CD4-positive, alpha-beta T cell treated with Interferon alpha-2 for 1 hour (primary cell): ENCODE results near the gene LBHD1.
"Not testable (repeated sequence)": the region's sequence is repeated elsewhere in the genome, so short reads cannot be mapped to it uniquely, and the experiment has no call there.

Experiments
- DNase-seq, 2 donors: peaks; one replicate each; pipeline ENCODE4 v3.0.0-alpha.2; 2020 to 2022

LBHD1 gene

DNA sequence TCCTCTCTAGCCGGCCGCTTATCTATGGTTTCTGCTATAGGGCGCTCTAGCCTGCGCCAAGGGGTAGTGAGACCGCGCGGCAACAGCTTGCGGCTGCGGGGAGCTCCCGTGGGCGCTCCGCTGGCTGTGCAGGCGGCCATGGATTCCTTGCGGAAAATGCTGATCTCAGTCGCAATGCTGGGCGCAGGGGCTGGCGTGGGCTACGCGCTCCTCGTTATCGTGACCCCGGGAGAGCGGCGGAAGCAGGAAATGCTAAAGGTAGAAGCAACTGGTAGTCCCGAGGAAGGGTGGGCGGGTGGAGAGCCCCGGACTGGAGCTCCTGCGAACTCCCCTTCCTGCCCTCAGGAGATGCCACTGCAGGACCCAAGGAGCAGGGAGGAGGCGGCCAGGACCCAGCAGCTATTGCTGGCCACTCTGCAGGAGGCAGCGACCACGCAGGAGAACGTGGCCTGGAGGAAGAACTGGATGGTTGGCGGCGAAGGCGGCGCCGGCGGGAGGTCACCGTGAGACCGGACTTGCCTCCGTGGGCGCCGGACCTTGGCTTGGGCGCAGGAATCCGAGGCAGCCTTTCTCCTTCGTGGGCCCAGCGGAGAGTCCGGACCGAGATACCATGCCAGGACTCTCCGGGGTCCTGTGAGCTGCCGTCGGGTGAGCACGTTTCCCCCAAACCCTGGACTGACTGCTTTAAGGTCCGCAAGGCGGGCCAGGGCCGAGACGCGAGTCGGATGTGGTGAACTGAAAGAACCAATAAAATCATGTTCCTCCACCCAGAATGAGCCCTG lies at the start of gene LBHD1, which contains the start of gene UQCC3:
LBHD1 (minus strand) TSS at position 660 of the 782 bp plus-strand sequence. CDS start 2,236 bp downstream, outside the sequence.
UQCC3 (plus strand) TSS at position 66 of the 782 bp plus-strand sequence; CDS start at position 139, 73 bp downstream.
- DNase-seq, result peak; percentile 73 to 86

DNA sequence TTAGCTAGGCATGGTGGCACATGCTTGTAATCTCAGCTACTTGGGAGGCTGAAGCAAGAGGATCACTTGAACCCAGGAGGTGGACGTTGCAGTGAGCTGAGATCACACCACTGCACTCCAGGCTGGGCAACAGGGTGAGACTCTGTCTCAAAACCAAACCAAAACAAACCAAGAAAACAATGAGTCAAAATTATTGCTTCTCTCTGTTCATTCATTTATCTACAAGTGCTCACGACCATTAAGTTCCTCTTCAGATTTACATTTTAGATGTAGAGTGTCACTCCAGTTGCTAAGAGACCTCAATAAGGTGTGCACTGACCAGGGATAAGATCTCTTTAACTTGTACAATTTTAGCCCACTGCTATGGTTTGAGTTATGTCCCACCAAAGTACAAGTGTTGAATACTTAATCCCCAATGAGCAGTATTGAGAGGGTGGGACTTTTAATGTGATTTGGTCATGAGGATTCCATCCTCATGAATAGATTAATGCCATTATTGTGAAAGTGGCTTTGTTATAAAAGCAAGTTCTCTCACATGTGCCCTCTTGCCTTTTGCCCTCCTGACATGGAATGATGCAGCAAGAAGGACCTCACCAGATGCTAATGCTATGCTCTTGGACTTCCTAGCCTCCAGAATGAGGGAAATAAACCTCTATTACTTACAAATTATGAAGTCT lies 47.4 kb upstream of the LBHD1 start:
- DNase-seq, result no peak

DNA sequence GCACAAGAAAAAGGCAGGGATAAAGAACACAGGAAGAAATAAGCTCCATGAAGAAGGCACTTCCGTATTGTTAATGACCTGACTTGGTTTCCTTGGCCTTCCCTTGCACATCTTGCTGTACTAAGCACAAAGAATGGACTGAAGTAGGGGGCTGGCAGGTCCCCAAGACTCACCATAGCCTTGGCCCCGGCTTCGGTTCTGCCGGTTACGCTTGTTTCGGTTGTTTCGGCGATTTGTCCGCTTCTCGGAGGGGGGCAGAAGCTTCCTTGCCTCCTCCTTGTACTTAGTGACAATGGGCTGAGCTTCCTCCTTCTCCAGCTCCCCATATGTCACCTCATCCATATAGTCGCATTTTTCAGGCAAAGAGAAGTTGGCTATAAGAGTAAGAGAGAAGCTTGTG lies 44.7 kb upstream of the LBHD1 start:
- DNase-seq, result no peak

DNA sequence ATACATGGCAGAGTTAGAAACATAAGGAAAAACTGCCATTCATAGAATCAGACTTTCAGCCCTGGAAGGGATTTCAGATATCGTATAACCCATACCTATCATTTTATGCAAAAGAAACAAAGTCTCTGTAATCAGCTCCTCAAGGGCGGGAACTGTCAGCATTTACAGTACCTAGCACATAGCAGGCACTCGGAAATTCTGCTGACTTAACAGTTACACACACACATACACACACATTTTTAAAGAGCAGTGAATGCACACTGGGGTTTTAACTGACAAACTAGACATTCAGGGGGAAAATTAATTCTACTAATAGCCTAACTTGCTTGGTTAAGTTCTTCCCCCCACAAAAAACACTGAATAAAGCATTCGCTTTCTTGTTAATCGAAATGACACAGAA lies 44.1 kb upstream of the LBHD1 start:
- no peak for DNase-seq

DNA sequence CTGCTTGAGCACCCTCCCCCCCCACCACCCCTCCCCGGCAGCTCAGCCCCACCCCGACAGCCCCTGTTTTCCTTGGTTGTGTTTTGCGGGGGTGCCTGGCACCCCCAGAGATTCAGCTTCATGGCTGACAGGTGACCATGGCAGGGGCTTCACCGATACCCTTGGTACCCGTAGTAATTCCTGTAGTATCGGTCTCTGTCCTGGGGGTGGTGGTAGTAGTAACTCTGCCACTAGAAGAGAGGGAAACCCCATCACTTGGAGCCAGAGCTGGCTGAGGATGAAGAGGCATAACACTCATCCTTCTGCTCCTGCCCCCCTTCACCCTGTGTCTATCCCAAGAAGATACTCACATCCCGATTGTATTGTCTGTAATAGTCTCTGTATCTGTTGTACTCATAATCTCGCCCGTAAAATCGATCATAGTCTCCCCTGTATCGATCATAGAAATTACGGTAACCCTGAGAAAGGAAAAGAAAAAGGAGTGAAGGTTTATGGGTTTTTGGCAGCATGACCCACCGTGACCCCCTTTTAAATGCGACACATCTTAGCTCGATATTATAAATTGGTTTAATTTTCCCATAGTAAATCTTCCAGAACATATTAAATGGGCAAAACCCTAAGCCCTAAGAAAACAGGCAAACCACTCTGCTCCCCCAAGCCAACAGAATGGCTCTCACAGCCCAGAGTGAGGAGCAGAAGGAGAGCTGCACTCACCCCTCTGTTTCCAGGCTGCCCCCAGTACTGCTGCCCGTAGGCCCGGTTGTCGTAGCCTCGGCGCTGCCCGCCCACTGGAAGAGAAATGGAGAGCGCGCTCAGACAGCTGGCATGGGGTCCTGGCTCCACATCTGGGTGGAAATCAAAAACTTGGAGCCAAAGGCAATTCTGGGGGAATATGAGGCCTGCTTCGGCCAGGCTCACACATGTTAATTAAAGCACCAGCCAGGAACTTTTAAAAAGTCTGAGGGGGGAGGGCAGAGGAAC lies 43.4 kb upstream of the LBHD1 start:
- DNase-seq, result no peak

DNA sequence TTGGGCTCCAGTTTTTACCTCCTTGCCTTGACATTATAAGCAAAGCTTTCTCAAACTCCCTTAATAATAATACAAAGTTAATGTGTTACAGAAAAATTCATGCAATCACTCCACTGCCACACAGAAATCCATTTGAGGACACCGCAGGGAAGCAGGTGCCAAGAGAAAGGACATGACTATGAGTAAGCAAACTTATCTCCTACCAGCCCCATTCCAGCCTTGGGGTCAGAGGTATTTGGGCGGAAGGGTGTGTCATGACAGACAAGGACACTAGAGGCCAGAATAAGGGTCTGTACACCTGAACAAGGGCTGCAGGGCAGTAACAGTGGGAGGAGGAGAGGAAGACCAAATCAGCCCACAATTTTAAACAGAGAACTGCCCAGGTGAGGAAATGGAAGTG lies 41.3 kb upstream of the LBHD1 start:
- no peak for DNase-seq

DNA sequence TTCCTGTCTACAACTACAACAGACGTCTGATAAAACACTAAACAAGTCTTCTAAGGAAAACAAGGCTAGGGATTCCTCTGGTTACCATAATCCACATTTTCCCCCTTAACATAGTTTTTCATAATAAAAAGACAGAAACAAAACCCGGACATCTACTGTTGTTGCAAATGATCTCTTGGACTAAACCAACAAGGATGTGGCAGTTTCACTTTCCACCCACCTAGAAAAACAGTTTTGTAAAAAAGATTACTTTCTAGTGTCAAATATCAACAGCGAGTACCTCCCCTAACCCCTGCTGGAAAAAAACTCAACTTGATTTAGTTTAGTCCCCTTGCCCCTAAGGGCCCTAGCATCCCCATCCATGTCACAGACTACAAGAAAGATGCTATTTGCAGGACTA lies 40.8 kb upstream of the LBHD1 start:
- no peak for DNase-seq

DNA sequence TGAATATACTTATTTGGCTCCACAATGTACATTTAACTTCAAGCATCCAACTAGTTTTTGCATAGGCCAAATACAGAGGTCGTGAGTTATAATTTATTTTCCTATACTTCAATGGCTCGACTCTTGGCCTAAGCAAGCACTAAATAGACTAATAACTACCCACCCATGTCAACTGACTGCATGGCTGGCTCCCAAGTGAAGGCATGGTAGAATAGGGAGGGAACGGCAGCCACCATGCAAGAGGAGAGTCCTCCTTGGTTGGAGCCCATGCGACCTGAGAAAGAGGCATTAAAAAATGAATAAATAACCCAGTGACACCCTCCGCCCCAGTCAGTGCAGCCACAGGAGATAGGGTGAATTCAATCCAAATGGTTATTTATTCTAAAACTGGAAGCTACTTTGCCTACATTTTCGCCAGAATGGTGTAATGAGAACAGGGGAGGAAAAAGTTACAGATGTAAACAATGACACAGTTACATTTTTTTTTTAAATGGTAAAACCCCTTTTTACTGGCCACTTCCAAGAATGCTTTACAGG lies 40.3 kb upstream of the LBHD1 start:
- no peak for DNase-seq

DNA sequence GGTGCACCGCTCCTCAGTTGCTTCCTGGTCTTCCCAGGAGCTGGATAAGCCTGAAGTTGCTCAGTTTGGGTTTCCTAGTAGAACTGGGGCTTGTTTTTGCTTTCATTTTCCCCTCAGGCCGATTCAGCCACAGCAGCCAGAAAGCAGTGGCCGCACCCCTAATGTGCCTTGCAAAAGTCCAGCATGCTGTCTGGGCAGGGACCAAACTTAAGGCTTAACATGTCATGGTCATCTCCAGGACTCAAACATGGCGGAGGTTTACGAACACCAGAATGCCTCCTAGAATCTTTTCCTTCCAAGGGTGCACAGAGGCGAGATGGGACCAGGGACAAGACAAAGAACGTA lies 37.9 kb upstream of the LBHD1 start:
- no peak for DNase-seq

DNA sequence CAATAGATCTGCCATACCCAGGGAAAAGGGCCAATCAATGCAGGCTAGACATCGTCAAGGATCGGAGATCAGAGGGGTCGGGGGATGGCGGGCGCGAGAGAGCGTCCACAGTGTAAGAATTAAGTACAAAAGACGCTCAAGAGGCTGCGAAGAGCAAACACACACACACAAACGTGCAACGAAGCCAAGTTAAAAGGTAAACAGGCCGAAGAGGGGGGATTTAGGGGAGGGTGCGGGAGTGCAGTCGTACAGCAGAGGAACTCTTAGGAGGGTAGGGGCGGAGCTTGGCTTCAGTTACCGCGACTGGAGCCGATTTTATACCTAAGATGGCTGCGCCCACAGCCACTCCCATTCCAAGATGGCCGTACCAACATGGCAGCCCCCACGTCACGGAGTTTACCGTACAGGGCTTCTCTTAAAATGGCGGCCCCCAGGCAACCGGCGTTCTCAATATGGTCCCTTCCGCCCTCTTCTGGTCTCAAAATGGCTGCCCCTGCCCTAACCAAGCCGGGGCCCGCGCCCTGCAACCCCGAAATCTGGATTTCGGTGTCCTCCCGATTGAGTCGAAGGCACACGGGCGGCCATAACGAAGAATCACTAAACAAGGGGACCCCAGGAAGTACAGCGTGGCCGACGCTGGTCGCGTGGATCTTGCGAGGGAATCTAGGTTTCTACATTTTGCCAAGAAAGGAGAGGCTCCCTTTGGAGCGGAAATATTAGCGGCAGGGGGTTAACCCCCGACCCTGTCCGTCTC lies 37.4 kb upstream of the LBHD1 start:
- peak; percentile 98 to 99 for DNase-seq

DNA sequence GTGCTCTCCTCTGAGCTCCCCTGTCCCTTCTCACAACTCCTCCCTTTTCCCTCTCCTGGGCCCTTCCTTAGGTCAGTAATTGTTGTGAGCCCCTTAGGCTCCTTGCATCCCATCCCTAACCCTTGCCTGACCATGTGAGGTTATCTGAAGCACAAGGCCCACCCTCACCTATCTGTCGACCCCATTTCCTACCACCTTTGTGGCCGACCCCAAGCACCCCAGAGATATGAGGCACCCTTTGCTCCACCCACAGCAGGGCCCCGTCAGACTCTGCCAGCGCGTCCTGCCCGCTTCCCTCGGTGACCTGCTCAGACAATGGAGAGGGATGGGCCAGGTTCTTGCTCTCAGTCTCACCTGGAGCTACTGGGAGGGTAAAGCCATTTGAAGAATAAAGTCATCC lies 36.7 kb upstream of the LBHD1 start:
- DNase-seq, result peak; percentile 38 to 59

DNA sequence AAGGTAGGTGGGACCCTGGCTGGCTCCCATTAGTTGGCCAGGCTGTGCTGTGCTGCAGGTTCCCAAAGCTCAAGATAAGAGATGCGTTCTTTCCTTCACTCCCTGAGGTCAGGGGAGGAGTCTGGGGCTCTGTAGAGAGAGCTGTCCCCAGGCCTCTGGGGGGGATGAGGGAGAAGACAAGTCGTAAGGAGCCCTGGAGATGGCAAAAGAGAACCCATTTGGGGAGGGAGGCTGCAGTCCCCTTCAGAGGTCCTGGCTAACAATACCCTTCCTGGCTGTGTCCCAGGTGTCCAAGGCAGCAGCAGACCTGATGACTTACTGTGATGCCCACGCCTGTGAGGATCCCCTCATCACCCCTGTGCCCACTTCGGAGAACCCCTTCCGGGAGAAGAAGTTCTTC lies 36.3 kb upstream of the LBHD1 start:
- DNase-seq, result no peak

DNA sequence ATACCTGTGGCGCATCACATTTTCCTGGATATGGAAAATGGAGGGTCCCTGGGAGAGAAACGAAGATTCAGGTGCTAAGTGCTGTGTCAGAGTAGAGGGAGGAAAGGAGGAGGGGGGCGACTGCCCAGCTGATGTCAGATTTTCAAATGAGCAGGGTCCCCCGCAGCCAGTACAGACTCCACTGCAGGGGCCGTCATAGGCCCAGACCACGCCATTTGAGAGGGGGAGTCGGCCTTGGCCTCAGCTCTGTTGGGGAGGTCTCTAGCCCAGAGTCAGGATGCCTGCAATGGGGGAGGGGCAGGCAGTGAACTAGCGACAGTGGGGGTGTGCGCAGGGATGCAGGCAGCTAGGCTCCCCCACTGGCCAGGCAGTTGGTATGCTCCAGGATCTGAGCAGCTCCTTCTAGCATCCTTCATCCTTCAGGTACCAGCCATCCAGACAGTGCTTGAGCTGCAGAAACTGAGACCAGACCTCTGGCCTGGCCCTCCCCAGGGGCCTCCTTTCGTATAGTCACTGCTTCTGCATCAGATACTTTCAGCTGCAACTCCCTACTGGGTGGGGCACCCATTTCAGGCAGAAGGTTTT lies 35.3 kb upstream of the LBHD1 start, which contains the start of the genes BSCL2 and GNG3:
BSCL2 (minus strand) TSS at position 148 of the 585 bp plus-strand sequence. CDS start 229 bp downstream, outside the sequence.
GNG3 (plus strand) TSS at position 400 of the 585 bp plus-strand sequence. CDS start 620 bp downstream, outside the sequence.
- no peak for DNase-seq

DNA sequence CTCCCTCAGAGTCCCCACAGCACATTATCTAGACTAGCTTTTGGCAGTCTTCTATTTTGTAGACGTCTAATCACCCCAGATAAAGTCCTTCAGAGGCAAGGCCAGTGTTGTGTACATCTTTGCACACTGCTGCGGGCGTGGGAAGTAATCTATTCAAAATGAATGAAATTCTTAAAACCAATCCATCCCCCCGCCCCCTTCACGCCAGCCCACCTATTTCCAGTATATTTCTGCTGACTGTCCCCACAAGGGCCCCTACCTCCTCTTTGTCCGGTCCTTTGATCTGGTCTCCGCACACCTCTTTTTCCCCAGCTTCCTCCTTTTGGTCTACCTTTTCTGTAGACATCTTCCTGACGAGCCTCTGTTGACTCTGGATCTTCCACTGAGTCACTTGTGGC lies 34.8 kb upstream of the LBHD1 start:
- no peak for DNase-seq

DNA sequence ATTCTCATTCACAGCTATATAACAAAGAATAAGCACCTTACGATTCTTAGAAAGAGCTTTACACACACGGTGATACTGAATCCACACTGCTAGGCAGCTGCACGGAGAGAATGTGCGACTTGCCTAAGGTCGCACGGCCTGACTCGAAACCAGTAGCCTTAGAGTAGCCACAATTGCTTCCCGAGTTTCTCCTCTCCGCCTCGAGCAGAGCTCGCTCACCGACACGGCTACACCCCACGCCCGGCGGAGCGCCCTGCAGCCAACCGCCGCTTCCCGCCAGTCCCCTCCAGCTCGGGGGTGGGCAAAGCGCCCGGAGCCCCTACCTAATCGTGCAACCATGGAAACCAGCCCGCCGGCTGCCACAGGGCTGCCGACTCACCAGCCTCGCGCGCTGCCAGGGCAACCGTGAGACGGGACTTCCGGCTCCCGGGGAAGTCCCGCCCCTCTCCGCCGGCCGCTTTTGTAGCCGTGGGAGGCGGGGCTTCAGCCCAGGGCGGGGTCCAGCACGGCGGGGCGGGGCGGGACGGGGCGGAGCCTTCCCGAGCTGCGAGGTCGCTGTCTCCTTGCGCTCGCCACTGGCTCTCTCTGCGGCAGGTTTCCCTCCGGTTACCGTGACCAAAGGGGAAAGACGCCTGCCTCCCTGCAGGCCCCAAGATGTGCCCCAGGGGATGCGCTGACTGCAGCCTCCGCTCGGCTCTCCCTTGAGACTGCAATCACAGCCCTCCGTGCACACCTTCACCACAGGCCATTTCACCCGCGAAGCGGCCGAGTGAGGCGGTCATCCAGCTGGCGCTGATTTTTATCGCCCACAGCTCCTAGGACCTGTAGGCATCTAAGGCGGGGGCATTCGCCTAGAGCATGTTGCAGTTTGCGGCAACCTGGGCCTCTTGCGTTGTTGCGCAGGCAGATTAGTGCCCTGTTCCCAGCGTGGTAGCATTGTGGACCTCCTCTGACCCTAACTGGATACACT lies 34.1 kb upstream of the LBHD1 start:
- peak; percentile 93 to 95 for DNase-seq

DNA sequence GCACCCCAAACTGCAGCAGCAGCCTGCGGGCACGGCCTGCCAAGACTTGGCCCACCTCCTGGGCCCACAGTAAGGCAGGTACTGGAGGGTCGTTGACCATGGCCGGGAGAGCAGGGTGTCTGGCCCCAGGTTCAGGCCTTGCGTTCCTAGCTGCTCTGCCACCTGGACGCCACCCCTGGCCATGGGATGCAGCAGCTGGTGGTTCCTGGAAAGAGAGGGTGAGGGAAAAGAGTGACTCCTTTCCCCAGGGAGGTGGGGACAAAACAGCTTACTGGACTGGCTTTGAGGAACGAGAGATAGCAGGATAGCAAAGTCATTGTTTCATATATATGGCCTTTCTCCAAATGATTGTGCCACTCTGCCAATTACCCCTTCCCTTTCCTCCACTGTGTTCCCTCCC lies 33.3 kb upstream of the LBHD1 start:
- no peak for DNase-seq

DNA sequence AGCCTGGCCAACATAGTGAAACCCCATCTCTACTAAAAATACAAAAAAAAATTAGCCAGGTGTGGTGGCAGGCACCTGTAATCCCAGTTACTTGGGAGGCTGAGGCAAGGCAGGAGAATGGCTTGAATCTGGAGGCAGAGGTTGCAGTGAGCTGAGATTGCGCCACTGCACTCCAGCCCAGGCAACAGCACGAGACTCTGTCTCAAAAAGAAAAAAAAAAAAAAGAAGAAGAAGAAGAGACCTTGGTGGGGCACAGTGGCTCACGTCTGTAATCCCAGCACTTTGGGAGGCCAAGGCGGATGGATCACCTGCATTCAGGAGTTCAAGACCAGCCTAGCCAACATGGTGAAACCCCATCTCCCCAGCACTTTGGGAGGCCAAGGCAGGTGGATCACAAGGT lies 31.9 kb upstream of the LBHD1 start:
- DNase-seq, result not testable (repeated sequence)

DNA sequence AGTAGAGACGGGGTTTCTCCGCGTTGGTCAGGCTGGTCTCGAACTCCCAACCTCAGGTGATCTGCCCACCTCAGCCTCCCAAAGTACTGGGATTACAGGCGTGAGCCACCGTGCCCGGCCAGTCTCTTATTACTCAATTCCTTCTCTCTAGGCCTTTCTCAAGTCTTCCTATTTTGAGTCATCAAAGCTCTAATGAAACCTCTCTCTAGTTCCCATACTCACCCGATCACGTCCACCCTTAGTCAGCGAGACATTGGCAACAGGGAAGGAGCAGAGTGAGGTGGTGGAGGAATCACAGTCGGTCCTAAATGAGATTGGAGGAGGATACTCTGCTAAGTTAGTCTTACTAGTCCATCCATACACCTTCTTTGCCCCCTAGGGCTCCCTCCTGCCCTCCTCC lies 30.2 kb upstream of the LBHD1 start:
- DNase-seq, result peak in 1 of 2 donors; percentile 7

DNA sequence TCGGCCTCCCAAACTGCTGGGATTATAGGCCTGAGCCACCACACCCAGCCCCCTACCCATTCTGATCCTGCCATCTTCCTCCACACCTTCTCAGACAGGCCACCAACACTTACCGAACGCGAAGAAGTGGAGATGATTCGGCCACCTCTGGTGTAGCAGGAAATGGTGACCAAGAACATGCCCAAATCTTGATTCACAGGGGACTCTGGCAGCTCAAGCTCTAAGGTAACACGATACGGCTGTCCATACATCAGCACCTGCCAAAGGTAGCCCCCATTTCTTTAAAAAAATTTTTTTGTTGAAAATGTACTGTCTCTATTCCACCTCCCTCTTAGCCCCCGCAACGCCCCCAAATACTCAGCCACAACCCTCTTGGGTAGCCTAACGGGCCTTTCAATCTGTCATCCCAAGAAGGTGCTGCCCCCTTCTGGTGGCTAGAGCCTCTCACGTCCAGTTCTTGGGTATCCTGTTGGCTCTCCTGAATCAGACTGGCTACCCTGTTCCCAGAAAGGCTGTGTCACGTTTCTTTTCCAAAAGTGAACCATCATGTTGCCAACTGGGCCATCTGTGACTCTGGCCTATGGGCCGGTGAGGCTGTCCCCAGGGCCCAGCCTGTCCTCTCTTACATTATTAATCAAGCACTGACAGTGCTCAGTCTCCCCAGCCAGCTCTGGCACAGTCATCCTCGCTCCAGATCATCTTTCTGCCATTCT lies 22.5 kb upstream of the LBHD1 start:
- peak; percentile 80 to 84 for DNase-seq
